Gastroesophageal sphincter (tissue), 4 donors: ENCODE data around the gene CD247. TPM values are rescaled to one million over a fixed set of nuclear protein-coding genes. Genes with fewer than 3 reads are reported as not detected.

Experiments
- ATAC-seq: fragments of 150-250 bp; one replicate; pipeline ENCODE4 v1.9.1; 2016; ENCODE audit warnings: mild to moderate bottlenecking, moderate library complexity
- H3K27ac ChIP-seq, 4 donors: fragments of 200-600 bp; sonication (generic) in 3 of 4; 1 replicate in 3 of 4; 2 replicates in 1 of 4; pipeline ENCODE4 v1.5.1; 2016 to 2019
- H3K27me3 ChIP-seq: fragments of 200-600 bp; sonication (generic); one replicate; pipeline ENCODE4 v1.5.1; 2019
- H3K36me3 ChIP-seq, 2 donors: fragments of 200-600 bp; sonication (generic); one replicate each; pipeline ENCODE4 v1.5.1; 2019; ENCODE audit warnings: control low read depth in 1 of 2
- H3K4me1 ChIP-seq, 3 donors: fragments of 200-600 bp; sonication (generic); 1 replicate in 2 of 3; 2 replicates in 1 of 3; pipeline ENCODE4 v1.5.1; 2016 to 2019; ENCODE audit warnings: control low read depth in 2 of 3
- H3K4me3 ChIP-seq, 2 donors: fragments of 200-600 bp; sonication (generic); one replicate each; pipeline ENCODE4 v1.5.1; 2019; ENCODE audit warnings: mild to moderate bottlenecking in 1 of 2, moderate library complexity in 1 of 2
- H3K9me3 ChIP-seq, 3 donors: fragments of 200-600 bp; sonication (generic); one replicate each; pipeline ENCODE4 v1.5.1; 2017 to 2019; ENCODE audit warnings: control low read depth in 2 of 3
- CTCF ChIP-seq, 4 experiments: fragments of 200-600 bp in 2 of 4; fragments of 450-650 bp in 2 of 4; sonication (generic) in 1 of 4; IDR thresholded peaks; one replicate each; pipeline ENCODE4 v1.5.1; 2017 to 2019; ENCODE audit warnings: antibody characterized with exemption in 4 of 4, mild to moderate bottlenecking in 2 of 4, moderate library complexity in 2 of 4
- EP300 ChIP-seq: sonication (generic); formaldehyde crosslinking; IDR thresholded peaks from one replicate; pipeline ENCODE4 v1.6.1; 2017; ENCODE audit warnings: antibody characterized with exemption, mild to moderate bottlenecking
- POLR2A ChIP-seq, 2 donors: fragments of 450-650 bp; IDR thresholded peaks; one replicate each; pipeline ENCODE4 v1.6.1; 2017; ENCODE audit warnings: antibody characterized with exemption in 2 of 2, mild to moderate bottlenecking in 2 of 2, moderate library complexity in 1 of 2
- POLR2AphosphoS5 ChIP-seq: sonication (generic); formaldehyde crosslinking; IDR thresholded peaks from one replicate; pipeline ENCODE4 v1.6.1; 2017; ENCODE audit warnings: antibody characterized with exemption
- WGBS, 2 donors: methylation state at CpG; one replicate each; pipeline ENCODE4 v1.1.5; 2018; ENCODE audit warnings: low coverage in 1 of 2; 5-methylcytosine and 5-hydroxymethylcytosine counted together
- total RNA-seq, 4 donors: library from RNA; depleted of rRNA; stranded (reverse); fragments of >200 nt; gene quantifications; one replicate each; pipeline ENCODE4 v1.1.0, GENCODE V29; 2016

Gene CD247
- total RNA-seq, 4 donors from 2014 or later: 0.31 to 1.3 (median 0.45) TPM; not detected in 1

- H3K36me3 ChIP-seq: no peaks in the 10 kb centered on the region
- no peaks in the 10 kb centered on the region for H3K9me3 ChIP-seq
- TF ChIP-seq EP300: no peak
- no peak for TF ChIP-seq POLR2AphosphoS5
- TF ChIP-seq CTCF (IDR thresholded peaks at IDR 0.05): no peak
- TF ChIP-seq POLR2A (IDR thresholded peaks at IDR 0.05): no peak
- ATAC-seq: no peak
- no peaks in the 10 kb centered on the region for H3K4me1 ChIP-seq
- H3K27ac ChIP-seq: no peak overlapping the region
- H3K4me3 ChIP-seq: no peak overlapping the region
- peaks cover 17% of the 10 kb centered on the region for H3K27me3 ChIP-seq
- 74 to 81% methylated on average over 4 to 5 of the region's 5 CpGs for WGBS, 2 donors
These were observed 27.6 kb downstream of the CD247 start for GRCh38 chr1:167490765-167491164.

DNA sequence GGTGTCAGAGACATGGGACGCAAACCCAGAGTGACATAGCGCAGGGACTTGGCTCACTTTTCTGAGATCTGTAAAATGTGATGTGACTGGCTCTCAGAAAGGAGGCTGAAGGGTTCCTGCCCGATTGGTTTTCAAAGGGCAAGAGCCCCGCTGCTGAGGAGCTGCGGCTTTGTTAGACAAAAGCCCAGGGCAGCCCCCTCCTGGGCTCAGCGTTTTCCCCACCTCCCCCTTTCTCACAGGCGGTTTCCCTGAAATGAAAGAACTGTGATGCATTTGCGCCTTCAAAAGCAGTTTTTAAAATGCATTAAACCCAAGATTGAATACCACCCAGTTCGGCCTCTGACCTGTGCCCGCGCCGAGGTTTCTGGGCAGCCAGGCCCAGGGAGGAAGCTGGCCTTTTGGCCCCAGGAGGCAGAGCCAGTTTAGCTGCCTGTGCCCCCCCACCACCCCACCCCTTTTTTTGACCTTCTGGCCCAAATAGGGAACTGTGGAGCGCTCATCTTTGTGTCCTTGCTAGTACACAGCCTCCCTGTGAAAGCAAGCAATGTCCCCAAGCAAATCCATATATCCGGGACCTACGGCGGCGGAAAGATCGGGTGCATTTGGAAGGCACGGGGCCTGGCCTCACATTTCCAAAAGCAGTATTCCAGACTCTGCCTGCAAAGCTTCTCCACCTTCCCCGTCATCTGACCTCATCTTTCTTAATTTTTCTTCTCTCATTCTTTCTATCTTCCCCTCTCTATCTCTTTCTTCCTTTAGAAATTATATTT lies 28.6 kb downstream of the CD247 start:
- TF ChIP-seq CTCF (IDR thresholded peaks at IDR 0.05) (no peak), POLR2A (IDR thresholded peaks at IDR 0.05) (no peak), EP300 (no peak), POLR2AphosphoS5 (no peak)
- Histone ChIP-seq H3K9me3 (no peaks in the 10 kb centered on the region), H3K27ac (no peak overlapping the region), H3K4me1 (no peaks in the 10 kb centered on the region), H3K27me3 (peaks cover 13% of the 10 kb centered on the region), H3K4me3 (no peak overlapping the region), H3K36me3 (no peaks in the 10 kb centered on the region)
- no peak for ATAC-seq
- 82 to 83% methylated on average over 13 to 18 of the region's 20 CpGs for WGBS, 2 donors

- TF ChIP-seq POLR2A (IDR thresholded peaks at IDR 0.05) (no peak), CTCF (IDR thresholded peaks at IDR 0.05) (no peak), EP300 (no peak), POLR2AphosphoS5 (no peak)
- no peak for ATAC-seq
- no peak overlapping the region for H3K27ac ChIP-seq
- H3K4me3 ChIP-seq: no peak overlapping the region
- no peaks in the 10 kb centered on the region for H3K36me3 ChIP-seq
- no peaks in the 10 kb centered on the region for H3K4me1 ChIP-seq
- WGBS, 2 donors: 14 to 66% methylated on average over 1 to 11 of the region's 14 CpGs
- H3K27me3 ChIP-seq: peaks cover 9% of the 10 kb centered on the region
- no peaks in the 10 kb centered on the region for H3K9me3 ChIP-seq
These were observed 29.5 kb downstream of the CD247 start for GRCh38 chr1:167488786-167489185.

GRCh38 chr1:167487614-167488013 lies 30.7 kb downstream of the CD247 start:
- H3K27ac ChIP-seq: no peak overlapping the region
- no peaks in the 10 kb centered on the region for H3K4me1 ChIP-seq
- H3K27me3 ChIP-seq: no peaks in the 10 kb centered on the region
- H3K36me3 ChIP-seq: no peaks in the 10 kb centered on the region
- no peaks in the 10 kb centered on the region for H3K9me3 ChIP-seq
- ATAC-seq: no peak
- TF ChIP-seq POLR2A (IDR thresholded peaks at IDR 0.05): no peak
- TF ChIP-seq POLR2AphosphoS5: no peak
- TF ChIP-seq EP300: no peak
- TF ChIP-seq CTCF (IDR thresholded peaks at IDR 0.05): no peak
- 93 to 100% methylated on average over 2 of the region's 3 CpGs for WGBS, 2 donors
- no peak overlapping the region for H3K4me3 ChIP-seq
